Activated T-helper 2 cell treated with anti-CD3 and anti-CD28 coated beads, Interferon-gamma antibody, Interleukin-2, Interleukin-4, amounts not matched to agents 10 μg/mL and 5 μg/mL and 100 μg/mL, durations not matched to agents 14 hours and 24 hours and 36 hours (primary cell): Measurements from ENCODE around the gene DHRSX. TPM values are rescaled to one million over a fixed set of nuclear protein-coding genes. Genes with fewer than 3 reads are reported as not detected.

Source experiments
- DNase-seq: peaks from one replicate; pipeline ENCODE4 v3.0.0; 2021; ENCODE audit warnings: low spot score
- H3K27ac Mint-ChIP-seq: one replicate; pipeline ENCODE4 v1.8.0; 2021; ENCODE audit warnings: mixed read lengths
- H3K27me3 Mint-ChIP-seq: one replicate; pipeline ENCODE4 v1.8.0; 2021; ENCODE audit warnings: low read depth, mixed read lengths
- H3K36me3 Mint-ChIP-seq: one replicate; pipeline ENCODE4 v1.8.0; 2021; ENCODE audit warnings: low read depth, mixed read lengths
- H3K4me1 Mint-ChIP-seq: one replicate; pipeline ENCODE4 v1.8.0; 2021; ENCODE audit warnings: low read depth, mixed read lengths
- H3K4me3 Mint-ChIP-seq: one replicate; pipeline ENCODE4 v1.8.0; 2021; ENCODE audit warnings: low read depth, mild to moderate bottlenecking, moderate library complexity, mixed read lengths
- H3K9me3 Mint-ChIP-seq: one replicate; pipeline ENCODE4 v1.8.0; 2021; ENCODE audit warnings: mixed read lengths
- intact Hi-C: fragments of 100-400 bp; cut with micrococcal nuclease; formaldehyde crosslinking; loops from one replicate; pipeline ENCODE4 v1.15.1; 2023
- total RNA-seq: library from RNA; stranded (reverse); gene quantifications from 2 replicates; pipeline ENCODE4 v1.2.3, GENCODE V29; 2022

The DHRSX gene
- total RNA-seq, 1 donor from 2014 or later, result 26.1 TPM

GRCh38 chrX:2447484-2447883, 53.3 kb downstream of the DHRSX start:
- Mint-ChIP-seq H3K36me3 (peaks cover 10% of the 10 kb centered on the region), H3K9me3 (peaks cover 11% of the 10 kb centered on the region), H3K27ac (no peak overlapping the region), H3K4me3 (no peak overlapping the region), H3K4me1 (peaks cover 3% of the 10 kb centered on the region), H3K27me3 (no peaks in the 10 kb centered on the region)
- no peak for DNase-seq
- intact Hi-C loops, result no loop called here

GRCh38 chrX:2446815-2447214, 54.0 kb downstream of the DHRSX start:
- Mint-ChIP-seq H3K27ac (no peak overlapping the region), H3K36me3 (peaks cover 10% of the 10 kb centered on the region), H3K4me3 (no peak overlapping the region), H3K9me3 (peaks cover 9% of the 10 kb centered on the region), H3K27me3 (no peaks in the 10 kb centered on the region), H3K4me1 (peaks cover 3% of the 10 kb centered on the region)
- DNase-seq, result no peak
- intact Hi-C loops, result no loop called here

DNA sequence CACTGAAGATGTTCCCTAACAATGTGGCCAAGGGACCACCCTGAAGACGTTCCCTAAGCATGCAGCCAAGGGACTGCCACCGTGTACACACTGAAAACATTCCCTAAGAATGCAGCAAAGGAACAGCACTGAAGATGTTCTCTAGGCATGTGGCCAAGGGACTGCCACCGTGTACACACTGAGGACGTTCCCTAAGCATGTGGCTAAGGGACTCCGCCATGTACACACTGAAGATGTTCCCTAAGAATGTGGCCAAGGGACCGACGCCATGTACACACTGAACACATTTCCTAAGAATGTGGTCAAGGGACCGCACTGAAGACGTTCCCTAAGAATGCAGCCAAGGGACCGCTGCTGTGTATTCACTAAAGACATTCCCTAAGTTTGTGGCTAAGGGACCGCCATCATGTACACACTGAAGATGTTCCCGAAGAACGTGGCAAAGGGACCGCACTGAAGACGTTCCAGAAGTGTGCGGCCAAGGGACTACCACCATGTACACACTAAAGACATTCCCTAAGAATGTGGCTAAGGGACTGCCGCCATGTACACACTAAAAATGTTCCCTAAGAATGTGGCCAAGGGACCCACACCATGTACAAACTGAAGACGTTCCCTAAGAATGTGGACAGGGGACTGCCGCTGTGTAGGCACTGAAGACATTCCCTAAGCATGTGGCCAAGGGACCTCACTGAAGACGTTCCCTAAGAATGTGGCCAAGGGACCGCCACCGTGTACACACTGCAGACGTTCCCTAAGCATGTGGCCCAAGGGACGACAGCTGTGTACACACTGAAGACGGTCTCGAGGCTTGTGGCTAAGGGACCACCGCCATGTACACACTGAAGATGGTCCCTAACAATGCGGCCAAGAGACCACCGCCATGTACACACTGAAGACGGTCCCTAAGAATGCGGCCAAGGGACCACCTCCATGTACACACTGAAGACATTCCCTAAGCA, 54.8 kb downstream of the DHRSX start:
- H3K4me3 Mint-ChIP-seq, result no peak overlapping the region

GRCh38 chrX:2442694-2443093, 58.1 kb downstream of the DHRSX start:
- H3K4me1 Mint-ChIP-seq, result no peaks in the 10 kb centered on the region
- H3K4me3 Mint-ChIP-seq, result no peak overlapping the region
- H3K27me3 Mint-ChIP-seq, result no peaks in the 10 kb centered on the region
- peaks cover 31% of the 10 kb centered on the region for H3K36me3 Mint-ChIP-seq
- no peak for DNase-seq
- intact Hi-C loops, result loop anchor here (2.0 kb wide), 1 partner anchor 44 kb away; no protein-coding TSS in a partner anchor
- peaks cover 9% of the 10 kb centered on the region for H3K9me3 Mint-ChIP-seq
- no peak overlapping the region for H3K27ac Mint-ChIP-seq

More for the DNA sequence above, 54.8 kb downstream of the DHRSX start:
- Mint-ChIP-seq H3K9me3 (peaks cover 9% of the 10 kb centered on the region), H3K27me3 (no peaks in the 10 kb centered on the region), H3K27ac (no peak overlapping the region), H3K36me3 (peaks cover 14% of the 10 kb centered on the region), H3K4me1 (no peaks in the 10 kb centered on the region)
- no peak for DNase-seq
- intact Hi-C loops, result no loop called here

DNA sequence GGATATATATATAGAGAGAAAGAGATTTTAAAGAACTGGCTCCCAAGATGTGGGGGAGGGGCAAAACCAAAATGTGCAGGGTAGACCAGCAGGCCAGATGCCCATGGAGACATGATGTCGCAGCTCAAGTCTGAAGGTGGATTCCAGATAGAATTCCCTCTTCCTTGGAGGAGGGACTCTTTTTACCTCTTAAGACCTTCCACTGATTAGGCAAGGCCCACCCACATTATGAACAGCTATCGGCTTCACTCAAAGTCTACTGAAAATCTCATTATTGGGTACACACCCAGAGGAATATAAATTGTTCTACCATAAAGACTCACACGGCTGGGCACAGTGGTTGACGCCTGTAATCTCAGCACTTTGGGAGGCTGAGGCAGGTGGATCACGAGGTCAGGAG, 59.3 kb downstream of the DHRSX start:
- DNase-seq, result no peak
- intact Hi-C loops, result no loop called here
- H3K4me3 Mint-ChIP-seq, result no peak overlapping the region
- peaks cover 2% of the 10 kb centered on the region for H3K9me3 Mint-ChIP-seq
- H3K27ac Mint-ChIP-seq, result no peak overlapping the region
- H3K27me3 Mint-ChIP-seq, result no peaks in the 10 kb centered on the region
- peaks cover 21% of the 10 kb centered on the region for H3K36me3 Mint-ChIP-seq
- H3K4me1 Mint-ChIP-seq, result no peaks in the 10 kb centered on the region

- intact Hi-C loops, result no loop called here
- H3K36me3 Mint-ChIP-seq, result peaks cover 25% of the 10 kb centered on the region
- H3K4me3 Mint-ChIP-seq, result no peak overlapping the region
- H3K27ac Mint-ChIP-seq, result no peak overlapping the region
- DNase-seq, result no peak
- no peaks in the 10 kb centered on the region for H3K9me3 Mint-ChIP-seq
- H3K4me1 Mint-ChIP-seq, result peaks cover 3% of the 10 kb centered on the region
- H3K27me3 Mint-ChIP-seq, result no peaks in the 10 kb centered on the region
These were observed 61.2 kb downstream of the DHRSX start for GRCh38 chrX:2439613-2440012.

GRCh38 chrX:2435465-2435864, 65.3 kb downstream of the DHRSX start:
- no peak for DNase-seq
- Mint-ChIP-seq H3K4me3 (no peak overlapping the region), H3K27ac (no peak overlapping the region), H3K27me3 (no peaks in the 10 kb centered on the region), H3K36me3 (peaks cover 38% of the 10 kb centered on the region), H3K4me1 (peaks cover 3% of the 10 kb centered on the region), H3K9me3 (peaks cover 4% of the 10 kb centered on the region)
- intact Hi-C loops, result no loop called here

DNA sequence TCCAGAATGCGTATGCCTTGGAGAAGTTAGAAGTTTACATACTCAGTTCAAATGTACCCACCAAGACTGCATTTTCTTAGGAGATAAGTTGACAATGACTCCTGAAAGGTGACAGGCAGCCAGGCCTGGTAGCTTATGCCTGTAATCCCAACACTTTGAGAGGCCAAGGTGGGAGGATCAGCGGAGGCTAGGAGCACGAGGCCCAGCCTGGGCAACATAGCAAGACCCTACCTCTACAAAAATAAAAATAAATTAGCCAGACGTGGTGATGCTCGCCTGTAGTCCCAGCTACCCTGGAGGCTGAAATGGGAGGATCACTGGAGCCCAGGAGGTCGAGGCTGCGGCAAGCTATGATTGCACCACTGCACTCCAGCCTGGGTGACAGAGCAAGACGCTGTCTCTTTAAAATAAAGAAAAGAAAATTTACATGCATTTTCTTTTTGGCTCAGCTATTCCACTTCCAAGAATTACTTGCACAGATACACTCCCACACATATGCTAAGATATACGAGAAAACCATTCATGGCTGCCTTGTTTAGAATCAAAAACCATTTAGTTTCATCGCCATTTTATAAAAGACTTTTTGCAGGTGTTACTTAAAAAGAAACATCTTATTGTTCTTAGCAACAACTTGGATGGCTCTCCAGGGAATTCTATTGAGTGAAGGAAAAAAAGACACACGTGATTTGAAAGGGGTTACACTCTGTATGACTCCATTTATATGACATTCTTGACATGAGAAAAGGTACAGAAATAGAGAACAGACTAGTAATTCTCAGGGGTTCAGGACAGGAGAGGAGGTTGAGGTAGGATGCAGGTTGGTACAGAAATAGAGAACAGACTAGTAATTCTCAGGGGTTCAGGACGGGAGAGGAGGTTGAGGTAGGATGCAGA, 66.3 kb downstream of the DHRSX start:
- Mint-ChIP-seq H3K27ac (peak overlapping the region; percentile 3), H3K36me3 (peaks cover 35% of the 10 kb centered on the region), H3K4me3 (no peak overlapping the region), H3K9me3 (peaks cover 7% of the 10 kb centered on the region), H3K4me1 (peaks cover 3% of the 10 kb centered on the region), H3K27me3 (no peaks in the 10 kb centered on the region)
- DNase-seq, result no peak
- intact Hi-C loops, result no loop called here

GRCh38 chrX:2432298-2432863, 68.4 kb downstream of the DHRSX start:
- DNase-seq, result no peak
- H3K9me3 Mint-ChIP-seq, result peaks cover 15% of the 10 kb centered on the region
- intact Hi-C loops, result no loop called here
- no peak overlapping the region for H3K27ac Mint-ChIP-seq
- peaks cover 3% of the 10 kb centered on the region for H3K4me1 Mint-ChIP-seq
- no peaks in the 10 kb centered on the region for H3K27me3 Mint-ChIP-seq
- H3K4me3 Mint-ChIP-seq, result no peak overlapping the region
- peaks cover 41% of the 10 kb centered on the region for H3K36me3 Mint-ChIP-seq

DNA sequence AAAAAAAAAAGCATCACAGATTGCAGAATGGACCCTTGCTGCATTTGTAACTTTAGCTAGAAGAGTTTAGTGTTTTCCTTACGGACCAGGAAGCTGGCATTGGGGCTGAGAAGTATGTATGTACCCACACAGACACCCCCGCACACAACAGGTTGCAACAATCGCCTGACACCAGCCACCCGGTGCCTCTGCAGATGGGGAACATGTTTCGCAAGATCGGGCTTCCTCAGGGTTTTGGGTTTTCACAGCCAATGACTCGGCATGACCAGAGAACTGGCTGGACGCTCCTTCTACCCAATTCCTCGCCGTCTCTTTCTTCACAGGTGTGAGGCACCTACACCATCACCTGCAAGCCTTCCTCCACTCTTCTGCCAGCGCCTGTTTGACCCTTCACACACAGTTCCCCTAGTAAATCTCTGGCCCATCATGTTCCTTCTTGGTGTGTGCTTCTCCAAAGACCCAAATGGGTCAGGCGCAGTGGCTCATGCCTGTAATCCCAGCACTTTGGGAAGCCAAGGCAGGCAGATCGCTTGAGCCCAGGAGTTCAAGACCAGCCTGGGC, 70.4 kb downstream of the DHRSX start:
- Mint-ChIP-seq H3K27me3 (no peaks in the 10 kb centered on the region), H3K27ac (no peak overlapping the region), H3K36me3 (peaks cover 46% of the 10 kb centered on the region), H3K9me3 (peaks cover 20% of the 10 kb centered on the region), H3K4me1 (peaks cover 3% of the 10 kb centered on the region), H3K4me3 (no peak overlapping the region)
- intact Hi-C loops, result no loop called here
- no peak for DNase-seq

GRCh38 chrX:2427737-2428136, 73.0 kb downstream of the DHRSX start:
- H3K36me3 Mint-ChIP-seq, result peaks cover 44% of the 10 kb centered on the region
- H3K27me3 Mint-ChIP-seq, result no peaks in the 10 kb centered on the region

GRCh38 chrX:2427147-2427546, 73.6 kb downstream of the DHRSX start:
- Mint-ChIP-seq H3K9me3 (peaks cover 20% of the 10 kb centered on the region), H3K4me1 (no peaks in the 10 kb centered on the region), H3K36me3 (peaks cover 39% of the 10 kb centered on the region), H3K4me3 (no peak overlapping the region), H3K27me3 (no peaks in the 10 kb centered on the region), H3K27ac (no peak overlapping the region)
- no peak for DNase-seq
- intact Hi-C loops, result no loop called here

More at GRCh38 chrX:2427737-2428136, 73.0 kb downstream of the DHRSX start:
- intact Hi-C loops, result no loop called here
- no peak overlapping the region for H3K27ac Mint-ChIP-seq
- DNase-seq, result no peak
- no peaks in the 10 kb centered on the region for H3K4me1 Mint-ChIP-seq
- no peak overlapping the region for H3K4me3 Mint-ChIP-seq
- H3K9me3 Mint-ChIP-seq, result peaks cover 20% of the 10 kb centered on the region
